Measurements from ENCODE around the gene CAPN7. TPM values are rescaled to one million over a fixed set of nuclear protein-coding genes. Genes with fewer than 3 reads are reported as not detected.

CAPN7 gene
- total and polyA plus RNA-seq, 12 donors = 8.9 to 38.0 (median 26.4) TPM

DNA sequence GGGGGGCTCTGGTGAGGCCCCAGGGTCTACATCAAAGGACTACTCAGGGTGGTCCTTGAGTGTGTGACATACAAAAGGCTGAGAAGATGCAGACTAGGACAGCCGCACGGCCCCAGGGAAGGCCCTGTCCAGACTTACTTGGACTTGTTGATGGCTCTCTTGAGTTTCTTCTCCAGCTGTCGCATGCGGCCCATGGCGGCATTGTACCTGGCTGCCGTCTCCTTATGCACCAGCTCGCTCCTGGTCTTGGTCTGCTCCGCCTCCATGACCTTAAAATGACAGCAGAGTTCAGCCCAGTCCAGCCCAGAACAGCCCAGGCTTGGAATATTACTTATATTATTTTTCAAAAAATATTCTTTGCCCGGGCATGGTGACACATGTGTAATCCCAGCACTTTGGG lies 56.0 kb downstream of the CAPN7 start:
- Histone ChIP-seq H3K27ac (no peak overlapping the region), H3K4me1 (peaks cover 0 to 30% (median 0%) of the 10 kb centered on the region in 9 donors), H3K27me3 (no peaks in the 10 kb centered on the region), H3K36me3 (peaks cover 0 to 72% (median 10%) of the 10 kb centered on the region in 9 donors), H3K4me3 (no peak overlapping the region), H3K9me3 (no peaks in the 10 kb centered on the region)
- intact Hi-C loops (cut with DNase I) = loop anchor here in 4 of 10 donors (10.0 kb wide), 1 partner anchor 293 kb away; no protein-coding TSS in a partner anchor
- DNase-seq = no peak
- 88 to 93% methylated on average over 9 of the region's 9 CpGs for WGBS, 2 donors
- no peak for ATAC-seq
- TF ChIP-seq CTCF (IDR thresholded peaks at IDR 0.05) = no peak

DNA sequence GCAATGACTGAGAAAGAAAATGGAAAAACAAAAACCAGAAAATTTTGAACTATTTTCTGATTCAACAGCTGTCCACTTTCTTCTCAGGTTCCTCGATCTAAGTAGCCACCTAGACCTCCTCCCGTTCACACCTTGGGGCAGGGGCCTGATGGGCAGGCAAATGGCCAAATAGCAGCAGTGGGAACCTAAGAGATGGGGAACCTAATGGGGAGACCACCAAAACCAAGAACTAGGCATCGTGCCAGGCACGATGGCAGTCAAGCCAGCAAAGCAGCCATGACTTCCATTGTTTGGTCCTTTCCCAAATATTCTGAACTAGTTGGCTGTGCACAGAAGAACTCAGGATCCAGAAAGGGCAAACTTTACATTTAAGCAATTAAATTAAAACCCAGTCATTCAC lies 57.1 kb downstream of the CAPN7 start:
- intact Hi-C loops (cut with DNase I) = loop anchor here in 4 of 10 donors (10.0 kb wide), 1 partner anchor 292 kb away; no protein-coding TSS in a partner anchor
- ATAC-seq = no peak
- no peaks in the 10 kb centered on the region for H3K27me3 ChIP-seq
- 78 to 93% methylated on average over 4 of the region's 4 CpGs for WGBS, 2 donors
- TF ChIP-seq CTCF (IDR thresholded peaks at IDR 0.05) = no peak
- no peaks in the 10 kb centered on the region for H3K9me3 ChIP-seq
- H3K27ac ChIP-seq = no peak overlapping the region
- H3K4me3 ChIP-seq = no peak overlapping the region
- DNase-seq = no peak
- H3K4me1 ChIP-seq = peaks cover 0 to 28% (median 6%) of the 10 kb centered on the region in 9 donors
- peaks cover 0 to 67% (median 10%) of the 10 kb centered on the region in 9 donors for H3K36me3 ChIP-seq

- Histone ChIP-seq H3K4me1 (peaks cover 0 to 36% (median 14%) of the 10 kb centered on the region in 9 donors), H3K9me3 (no peaks in the 10 kb centered on the region), H3K4me3 (no peak overlapping the region), H3K27ac (no peak overlapping the region), H3K27me3 (no peaks in the 10 kb centered on the region), H3K36me3 (peaks cover 0 to 67% (median 10%) of the 10 kb centered on the region in 9 donors)
- ATAC-seq = no peak
- 74 to 82% methylated on average over 2 of the region's 2 CpGs for WGBS, 2 donors
- no peak for TF ChIP-seq CTCF (IDR thresholded peaks at IDR 0.05)
- DNase-seq = no peak
- intact Hi-C loops (cut with DNase I) = loop anchor here in 4 of 10 donors (10.0 kb wide), 1 partner anchor 291 kb away; no protein-coding TSS in a partner anchor
Observed at GRCh38 chr3:15263926-15264325, 57.9 kb downstream of the CAPN7 start.

- no peak overlapping the region for H3K4me3 ChIP-seq
- DNase-seq (no peak), ATAC-seq (no peak)
- intact Hi-C loops (cut with DNase I) = loop anchor here in 4 of 10 donors (10.0 kb wide), 1 partner anchor 290 kb away; no protein-coding TSS in a partner anchor
- H3K27me3 ChIP-seq = no peaks in the 10 kb centered on the region
- H3K9me3 ChIP-seq = no peaks in the 10 kb centered on the region
- TF ChIP-seq CTCF (IDR thresholded peaks at IDR 0.05) = no peak
- H3K4me1 ChIP-seq = peaks cover 0 to 41% (median 19%) of the 10 kb centered on the region in 9 donors
- 79 to 83% methylated on average over 2 of the region's 2 CpGs for WGBS, 2 donors
- H3K36me3 ChIP-seq = peaks cover 0 to 65% (median 10%) of the 10 kb centered on the region in 9 donors
- no peak overlapping the region for H3K27ac ChIP-seq
Observed at GRCh38 chr3:15264486-15264885, 58.4 kb downstream of the CAPN7 start.
